Osteoblast (primary cell): Measurements from ENCODE around the gene FAU. TPM values are rescaled to one million over a fixed set of nuclear protein-coding genes. Genes with fewer than 3 reads are reported as not detected.
A peak's percentile ranks its signal among the peaks of the same experiment; 100 is the strongest.

Experiments used
- DNase-seq: peaks from one replicate; pipeline ENCODE4 v3.0.0; 2011; ENCODE audit warnings: low spot score, mixed read lengths; ENCODE audit not compliant: insufficient read length; ENCODE audit errors: missing footprints
- H2AFZ ChIP-seq: 2 replicates; pipeline ENCODE4 v1.6.0; 2011; ENCODE audit warnings: mild to moderate bottlenecking, low read length
- H3K27ac ChIP-seq: 2 replicates; pipeline ENCODE4 v1.5.1; 2011; ENCODE audit warnings: mild to moderate bottlenecking, low read depth, low read length, moderate library complexity
- H3K27me3 ChIP-seq: 2 replicates; pipeline ENCODE4 v1.6.0; 2012; ENCODE audit warnings: mild to moderate bottlenecking, control low read depth, inconsistent platforms, low read length, moderate library complexity; ENCODE audit not compliant: insufficient read depth
- H3K36me3 ChIP-seq: 2 replicates; pipeline ENCODE4 v1.5.1; 2011; ENCODE audit warnings: mild to moderate bottlenecking, low read length, control low read depth, moderate library complexity; ENCODE audit not compliant: insufficient read depth
- H3K4me1 ChIP-seq: 2 replicates; pipeline ENCODE4 v1.5.1; 2011; ENCODE audit warnings: mild to moderate bottlenecking, low read length, control low read depth, moderate library complexity; ENCODE audit not compliant: insufficient read depth
- H3K4me2 ChIP-seq: 2 replicates; pipeline ENCODE4 v1.6.0; 2011; ENCODE audit warnings: mild to moderate bottlenecking, low read length; ENCODE audit not compliant: insufficient read depth
- H3K4me3 ChIP-seq: fragments of 200-600 bp; sonication (generic); 3 replicates; pipeline ENCODE4 v1.5.1; 2012; ENCODE audit warnings: mild to moderate bottlenecking, low read length, inconsistent platforms; ENCODE audit not compliant: insufficient read depth
- H3K79me2 ChIP-seq: 2 replicates; pipeline ENCODE4 v1.6.0; 2012; ENCODE audit warnings: mild to moderate bottlenecking, low read length, control low read depth, inconsistent platforms; ENCODE audit not compliant: insufficient read depth
- H3K9me3 ChIP-seq: 2 replicates; pipeline ENCODE4 v1.5.1; 2011; ENCODE audit warnings: low read depth, low read length, control low read depth
- H4K20me1 ChIP-seq: 2 replicates; pipeline ENCODE4 v1.6.0; 2012; ENCODE audit warnings: mild to moderate bottlenecking, low read length, control low read depth; ENCODE audit not compliant: insufficient read depth
- CTCF ChIP-seq: IDR thresholded peaks from 2 replicates; pipeline ENCODE4 v1.5.1; 2011; ENCODE audit warnings: mild to moderate bottlenecking, low read depth, low read length, moderate library complexity; ENCODE audit errors: extremely low read depth
- total RNA-seq: library from RNA; depleted of rRNA; stranded (reverse); fragments of >200 nt; gene quantifications from 2 replicates; pipeline ENCODE4 v1.2.3, GENCODE V29; 2012

Gene FAU
- total RNA-seq, 1 donor = 118 TPM

DNA sequence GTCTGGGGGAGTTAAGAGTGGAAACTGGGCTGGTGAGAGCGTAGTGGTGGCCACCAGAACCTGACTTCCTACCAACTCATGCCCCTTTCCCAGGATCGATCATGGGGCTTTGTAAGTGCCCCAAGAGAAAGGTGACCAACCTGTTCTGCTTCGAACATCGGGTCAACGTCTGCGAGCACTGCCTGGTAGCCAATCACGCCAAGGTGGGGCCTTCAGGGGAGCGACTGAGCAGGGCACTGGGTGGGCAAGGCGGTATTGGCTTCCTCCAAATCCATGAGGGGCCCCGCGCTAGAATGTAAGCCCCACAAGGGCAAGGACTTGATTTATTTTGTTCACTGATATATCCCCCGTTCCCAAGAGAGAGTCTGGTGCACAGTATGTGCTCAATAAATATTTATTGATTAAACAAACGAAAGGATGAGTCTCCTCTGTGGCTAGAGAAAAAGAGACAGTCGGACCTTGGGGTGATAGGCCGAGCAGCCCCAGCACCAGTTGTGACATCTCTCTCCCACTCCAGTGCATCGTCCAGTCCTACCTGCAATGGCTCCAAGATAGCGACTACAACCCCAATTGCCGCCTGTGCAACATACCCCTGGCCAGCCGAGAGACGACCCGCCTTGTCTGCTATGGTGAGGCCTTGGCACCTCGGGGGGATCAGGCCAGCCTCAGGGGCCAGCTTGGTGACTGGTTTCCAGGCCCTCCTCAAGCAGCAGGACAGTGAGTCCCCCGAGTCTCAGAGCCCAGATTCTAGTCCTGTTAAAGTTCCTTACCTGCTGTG is 37.1 kb downstream of the FAU start:
- Histone ChIP-seq H3K9me3 (no peaks in the 10 kb centered on the region), H3K36me3 (peaks cover 46% of the 10 kb centered on the region), H3K4me1 (peaks cover 22% of the 10 kb centered on the region), H2AFZ (peak overlapping the region; percentile 92), H3K79me2 (peaks cover 53% of the 10 kb centered on the region), H4K20me1 (no peaks in the 10 kb centered on the region), H3K4me2 (peak overlapping the region; percentile 99), H3K27ac (peak overlapping the region; percentile 91), H3K27me3 (no peaks in the 10 kb centered on the region), H3K4me3 (peak overlapping the region; percentile 97)
- no peak for TF ChIP-seq CTCF
- peak; percentile 69 for DNase-seq

- DNase-seq = peak; percentile 100
- peak within 1 kb of the TSS; percentile 99 for H3K4me2 ChIP-seq
- H3K79me2 ChIP-seq = peaks cover 56% of the 10 kb centered on the region
- H4K20me1 ChIP-seq = no peaks in the 10 kb centered on the region
- no peaks in the 10 kb centered on the region for H3K27me3 ChIP-seq
- peak within 1 kb of the TSS; percentile 97 for H3K4me3 ChIP-seq
- peaks cover 22% of the 10 kb centered on the region for H3K4me1 ChIP-seq
- no peaks in the 10 kb centered on the region for H3K9me3 ChIP-seq
- peak within 1 kb of the TSS; percentile 95 for H2AFZ ChIP-seq
- TF ChIP-seq CTCF = no peak
- H3K27ac ChIP-seq = peak within 1 kb of the TSS; percentile 91
- peaks cover 47% of the 10 kb centered on the region for H3K36me3 ChIP-seq
These were observed 37.9 kb downstream of the FAU start, which contains the start of the genes CDCA5 and ZFPL1 for GRCh38 chr11:65083834-65084597. TSS of gene CDCA5 (minus strand) at chr11:65084040. CDS start at chr11:65083978, 62 bp downstream. TSS of gene ZFPL1 (plus strand) at chr11:65084222. CDS start at chr11:65084699, 477 bp downstream.

- H3K9me3 ChIP-seq = no peaks in the 10 kb centered on the region
- no peaks in the 10 kb centered on the region for H3K27me3 ChIP-seq
- H3K4me2 ChIP-seq = peak overlapping the region; percentile 88
- peak; percentile 15 for DNase-seq
- peaks cover 64% of the 10 kb centered on the region for H3K79me2 ChIP-seq
- no peak for TF ChIP-seq CTCF
- H2AFZ ChIP-seq = peak overlapping the region; percentile 95
- peaks cover 22% of the 10 kb centered on the region for H3K4me1 ChIP-seq
- peak overlapping the region; percentile 91 for H3K27ac ChIP-seq
- peak overlapping the region; percentile 97 for H3K4me3 ChIP-seq
- H4K20me1 ChIP-seq = no peaks in the 10 kb centered on the region
- H3K36me3 ChIP-seq = peaks cover 43% of the 10 kb centered on the region
These were observed 38.6 kb downstream of the FAU start for GRCh38 chr11:65083134-65083833.
